Trophoblast cell (in vitro differentiated cells and primary cell): Measurements from ENCODE around the gene GAN.

Source experiments
- DNase-seq, 2 donors: peaks; one replicate each; pipeline ENCODE4 v3.0.0-alpha.2; 2016
- H2AFZ ChIP-seq: 2 replicates; pipeline ENCODE4 v1.6.1; 2013; ENCODE audit warnings: low read length, moderate library complexity, mild to moderate bottlenecking; ENCODE audit not compliant: insufficient read depth, poor library complexity
- H2AK5ac ChIP-seq: 2 replicates; pipeline ENCODE4 v1.6.1; 2013; ENCODE audit warnings: mild to moderate bottlenecking, low read length
- H2BK120ac ChIP-seq: 2 replicates; pipeline ENCODE4 v1.6.1; 2013; ENCODE audit warnings: low read length, mild to moderate bottlenecking, moderate library complexity; ENCODE audit not compliant: insufficient read depth, poor library complexity
- H2BK12ac ChIP-seq: 2 replicates; pipeline ENCODE4 v1.6.1; 2013; ENCODE audit warnings: mild to moderate bottlenecking, low read length, moderate library complexity
- H2BK5ac ChIP-seq: 2 replicates; pipeline ENCODE4 v1.6.1; 2013; ENCODE audit warnings: low read length, low read depth, moderate library complexity, mild to moderate bottlenecking; ENCODE audit not compliant: poor library complexity
- H3K14ac ChIP-seq: 2 replicates; pipeline ENCODE4 v1.6.1; 2013; ENCODE audit warnings: mild to moderate bottlenecking, low read length
- H3K18ac ChIP-seq: 2 replicates; pipeline ENCODE4 v1.6.1; 2013; ENCODE audit warnings: mild to moderate bottlenecking, low read length
- H3K23ac ChIP-seq: 2 replicates; pipeline ENCODE4 v1.6.1; 2013; ENCODE audit warnings: low read length
- H3K27ac ChIP-seq: 2 replicates; pipeline ENCODE4 v1.5.1; 2013; ENCODE audit warnings: low read depth, mild to moderate bottlenecking, inconsistent platforms, low read length, moderate library complexity
- H3K27me3 ChIP-seq: 2 replicates; pipeline ENCODE4 v1.6.1; 2013; ENCODE audit warnings: inconsistent platforms, mild to moderate bottlenecking, low read length, moderate library complexity; ENCODE audit not compliant: insufficient read depth
- H3K36me3 ChIP-seq, 2 experiments: 1 replicate in 1 of 2; 2 replicates in 1 of 2; pipeline ENCODE4 v1.6.1; 2013; ENCODE audit warnings: low read length in 2 of 2, mild to moderate bottlenecking in 2 of 2, moderate library complexity in 1 of 2; ENCODE audit not compliant: insufficient read depth in 2 of 2, control insufficient read depth in 1 of 2
- H3K4ac ChIP-seq: 2 replicates; pipeline ENCODE4 v1.6.1; 2013; ENCODE audit warnings: low read depth, mild to moderate bottlenecking, low read length, moderate library complexity
- H3K4me1 ChIP-seq, 2 experiments: 1 replicate in 1 of 2; 2 replicates in 1 of 2; pipeline ENCODE4 v1.6.1; 2013; ENCODE audit warnings: low read length in 2 of 2, mild to moderate bottlenecking in 2 of 2, moderate library complexity in 1 of 2; ENCODE audit not compliant: insufficient read depth in 2 of 2, control insufficient read depth in 1 of 2
- H3K4me2 ChIP-seq: 2 replicates; pipeline ENCODE4 v1.6.1; 2013; ENCODE audit warnings: inconsistent platforms, mild to moderate bottlenecking, low read length, moderate library complexity
- H3K4me3 ChIP-seq: 2 replicates; pipeline ENCODE4 v1.5.1; 2013; ENCODE audit warnings: mild to moderate bottlenecking, low read depth, low read length, inconsistent platforms
- H3K79me1 ChIP-seq: one replicate; pipeline ENCODE4 v1.6.1; 2013; ENCODE audit warnings: low read length
- H3K79me2 ChIP-seq: 2 replicates; pipeline ENCODE4 v1.6.1; 2013; ENCODE audit warnings: low read length, mild to moderate bottlenecking; ENCODE audit not compliant: control insufficient read depth, insufficient read depth, poor library complexity
- H3K9ac ChIP-seq: 2 replicates; pipeline ENCODE4 v1.6.1; 2013; ENCODE audit warnings: mild to moderate bottlenecking, low read length
- H3K9me3 ChIP-seq: 2 replicates; pipeline ENCODE4 v1.6.1; 2013; ENCODE audit warnings: low read depth, mild to moderate bottlenecking, control low read depth, inconsistent platforms, low read length; ENCODE audit not compliant: insufficient read depth
- H4K12ac ChIP-seq: 2 replicates; pipeline ENCODE4 v1.6.1; 2013; ENCODE audit warnings: low read depth, mild to moderate bottlenecking, low read length, moderate library complexity
- H4K8ac ChIP-seq: 2 replicates; pipeline ENCODE4 v1.6.1; 2013; ENCODE audit warnings: low read depth, mild to moderate bottlenecking, low read length, moderate library complexity
- H4K91ac ChIP-seq: one replicate; pipeline ENCODE4 v1.6.1; 2013; ENCODE audit warnings: low read depth, mild to moderate bottlenecking, low read length, moderate library complexity
- WGBS: extraction: QIAGEN DNeasy Blood & Tissue Kit; methylation state at CpG from one replicate; pipeline ENCODE4 v1.1.7; 2013; ENCODE audit warnings: missing lambda C conversion rate; ENCODE audit not compliant: insufficient read length, insufficient coverage; ENCODE audit errors: extremely low coverage; 5-methylcytosine and 5-hydroxymethylcytosine counted together

GAN gene

GRCh38 chr16:81437865-81438264, 123.1 kb downstream of the GAN start:
- Histone ChIP-seq H2BK5ac (no peak overlapping the region), H3K23ac (no peak overlapping the region), H3K9me3 (peaks cover 4% of the 10 kb centered on the region), H3K4ac (no peak overlapping the region), H3K27ac (no peak overlapping the region), H3K18ac (no peak overlapping the region), H3K27me3 (no peaks in the 10 kb centered on the region), H3K4me2 (no peak overlapping the region), H2AK5ac (no peak overlapping the region), H2BK12ac (no peak overlapping the region), H3K36me3 (no peaks in the 10 kb centered on the region), H2AFZ (no peak overlapping the region), H3K4me3 (no peak overlapping the region), H4K91ac (no peak overlapping the region), H3K14ac (no peak overlapping the region), H4K12ac (no peak overlapping the region), H2BK120ac (no peak overlapping the region), H3K9ac (no peak overlapping the region), H3K79me1 (no peaks in the 10 kb centered on the region), H3K79me2 (no peaks in the 10 kb centered on the region), H4K8ac (no peak overlapping the region), H3K4me1 (peaks cover 10 to 16% of the 10 kb centered on the region in 2 experiments)
- no CpG with 5 or more reads among the region's 10 CpGs for WGBS
- no peak for DNase-seq
